Measurements from ENCODE around the gene BANK1.

Gene BANK1

GRCh38 chr4:101983835-101984234, 193.3 kb downstream of the BANK1 start:
- in situ Hi-C loops (cut with HindIII; ENCODE audit: low pct_ligation_motif_present, low pct_unique_long_range_greater_than_20kb, low sequenced_read_pairs), result no loop called here

DNA sequence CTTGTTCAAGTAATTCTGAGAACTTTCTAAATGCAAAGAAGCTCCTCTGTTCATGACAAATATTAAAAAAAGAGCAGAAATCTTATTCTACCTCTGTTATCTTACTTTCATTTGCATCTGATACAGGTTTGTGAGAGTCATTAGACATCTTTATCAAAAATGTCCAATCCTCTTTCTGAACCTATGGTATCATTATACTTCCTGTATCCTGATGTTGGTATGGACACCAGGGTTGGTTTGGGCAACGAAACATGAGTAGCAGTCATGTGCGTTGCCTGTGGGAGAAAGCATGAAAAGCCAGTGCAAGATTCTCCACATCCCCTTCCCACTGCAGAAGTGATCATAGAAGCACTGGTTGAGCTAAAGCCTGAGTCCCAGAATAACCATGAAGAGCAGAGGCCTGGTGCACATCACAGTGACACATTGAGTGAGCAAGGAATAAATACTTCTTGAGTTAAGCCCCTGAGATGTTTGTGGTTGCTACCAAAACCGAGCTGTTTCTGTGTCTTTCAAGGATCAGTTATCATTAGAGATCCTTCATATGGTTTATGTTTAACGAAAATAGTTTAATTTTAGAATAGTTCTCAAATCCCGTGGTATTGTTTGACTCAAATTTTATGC, 197.2 kb downstream of the BANK1 start:
- DNase-seq, result no peak
- in situ Hi-C loops (cut with HindIII; ENCODE audit: low pct_ligation_motif_present, low pct_unique_long_range_greater_than_20kb, low sequenced_read_pairs), result no loop called here

More at GRCh38 chr4:101983835-101984234, 193.3 kb downstream of the BANK1 start:
- no peak for DNase-seq

DNA sequence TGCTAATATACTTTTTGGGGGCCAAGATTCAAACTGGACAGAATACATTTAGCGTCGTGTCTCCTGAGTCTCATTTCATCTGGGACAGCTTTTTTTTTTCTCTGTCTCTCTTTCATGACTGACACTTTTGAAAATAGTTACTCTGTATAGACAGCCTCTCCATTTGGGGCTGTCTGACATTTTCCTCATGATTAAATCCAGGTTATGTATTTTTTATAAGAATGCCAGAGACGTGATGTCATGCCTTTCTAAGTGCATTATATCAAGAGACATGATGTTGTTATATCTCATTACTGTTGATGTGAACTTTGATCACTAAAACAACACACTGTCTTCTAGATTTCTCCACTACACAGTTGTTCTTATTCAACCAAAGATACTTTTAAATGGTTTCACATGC, 199.0 kb downstream of the BANK1 start:
- no peak for DNase-seq
- in situ Hi-C loops (cut with HindIII; ENCODE audit: low pct_ligation_motif_present, low pct_unique_long_range_greater_than_20kb, low sequenced_read_pairs), result no loop called here

DNA sequence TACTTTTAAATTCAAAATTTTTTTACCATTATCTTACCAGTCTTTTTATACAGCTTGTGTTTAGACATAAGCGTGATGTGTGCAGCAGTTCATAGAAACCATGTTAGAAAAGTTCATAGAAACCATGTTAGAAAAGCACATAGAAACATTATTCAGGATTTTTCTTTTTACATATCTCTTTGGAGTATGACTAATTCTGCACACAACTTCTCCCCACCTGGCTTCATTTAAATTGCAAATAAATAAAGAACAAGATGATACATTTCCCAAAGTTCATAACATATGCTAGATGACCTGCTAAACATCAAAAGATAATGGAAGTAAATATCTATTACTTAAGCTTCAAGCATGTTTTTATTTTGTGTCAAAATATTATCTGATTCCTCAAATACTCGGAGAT, 201.9 kb downstream of the BANK1 start:
- no peak for DNase-seq
- in situ Hi-C loops (cut with HindIII; ENCODE audit: low pct_ligation_motif_present, low pct_unique_long_range_greater_than_20kb, low sequenced_read_pairs), result no loop called here

DNA sequence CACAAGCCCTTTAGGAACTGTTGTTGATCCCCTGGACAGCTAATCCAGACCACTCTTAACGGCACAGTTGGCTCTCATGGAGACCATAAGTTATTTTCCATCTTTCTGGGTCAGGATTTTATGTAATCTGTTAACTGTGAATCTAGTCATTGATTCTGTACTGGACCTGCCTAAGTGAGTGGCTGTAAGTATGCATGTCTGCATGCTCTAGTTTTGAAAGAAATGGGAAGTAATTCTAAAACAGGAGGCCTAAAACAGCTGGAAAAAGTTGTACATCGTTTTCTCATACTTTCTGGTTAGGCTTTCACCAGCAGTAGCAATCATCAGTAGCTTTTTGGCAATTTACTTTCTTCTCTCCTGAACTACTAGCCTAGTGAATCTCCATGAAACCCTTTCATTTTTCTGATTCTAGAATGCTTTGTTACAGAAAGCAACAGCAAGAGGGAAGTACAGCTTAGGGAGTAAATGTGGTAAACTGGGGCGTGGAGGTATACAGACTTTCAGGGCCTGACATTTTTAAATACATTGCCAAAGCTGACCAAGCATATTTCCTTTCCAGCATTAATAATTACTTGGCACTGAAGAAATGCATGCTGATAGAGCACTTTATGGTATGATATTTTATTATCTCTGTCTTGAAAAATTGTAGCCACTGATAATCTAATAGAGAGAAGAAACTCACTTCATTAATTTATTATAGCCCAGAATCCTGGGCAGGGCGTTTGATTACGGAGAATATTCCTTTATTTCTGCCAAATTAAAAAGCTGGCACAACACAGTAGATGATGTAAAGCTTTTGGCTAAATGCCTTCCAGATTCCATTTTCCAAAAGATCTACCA, 202.7 kb downstream of the BANK1 start:
- in situ Hi-C loops (cut with HindIII; ENCODE audit: low pct_ligation_motif_present, low pct_unique_long_range_greater_than_20kb, low sequenced_read_pairs), result no loop called here
- no peak for DNase-seq

DNA sequence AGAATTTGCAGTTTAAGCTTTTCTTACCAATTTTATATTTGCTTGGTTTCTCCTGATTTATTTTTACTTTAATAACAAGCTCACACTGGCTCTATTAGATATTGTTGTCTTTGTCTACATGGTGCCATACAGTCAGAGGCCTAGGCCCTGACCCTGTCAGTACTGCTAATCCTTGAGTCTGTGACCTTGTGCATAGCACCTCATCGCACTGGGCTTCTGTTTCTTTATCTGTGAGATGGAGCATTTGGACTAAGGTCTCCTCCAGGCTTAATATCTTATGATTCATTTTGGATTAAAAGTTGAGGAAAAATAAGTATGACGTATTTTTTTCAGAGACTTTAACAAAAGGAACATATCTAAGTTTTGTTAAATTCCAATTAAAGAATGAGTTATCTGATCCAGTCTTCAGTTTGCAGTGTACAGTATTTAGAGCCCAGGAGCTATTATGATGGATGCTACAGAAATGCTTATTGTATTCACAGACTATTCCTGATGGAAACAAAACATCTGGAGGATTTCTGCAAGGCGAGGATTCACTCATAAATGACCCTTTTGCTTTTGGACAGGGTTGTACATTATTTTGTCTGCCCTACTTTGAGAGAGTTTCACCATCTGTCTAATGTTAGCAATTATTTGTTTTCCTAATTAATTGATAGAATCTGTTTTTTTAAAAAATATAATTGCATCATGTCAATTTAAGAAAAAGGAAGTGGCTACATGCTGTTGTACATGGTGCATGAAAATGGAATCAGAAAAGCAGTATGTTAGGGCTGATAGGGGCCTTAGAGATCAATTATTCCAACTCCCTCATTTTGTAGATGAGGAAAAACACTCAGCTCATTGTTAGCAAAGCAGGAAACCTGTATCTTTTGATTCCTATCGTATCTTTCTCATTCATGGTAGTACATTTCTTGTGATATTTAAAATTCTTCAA, 203.6 kb downstream of the BANK1 start:
- DNase-seq, result no peak
- in situ Hi-C loops (cut with HindIII; ENCODE audit: low pct_ligation_motif_present, low pct_unique_long_range_greater_than_20kb, low sequenced_read_pairs), result no loop called here

GRCh38 chr4:102007959-102008425, 217.5 kb downstream of the BANK1 start:
- no peak for DNase-seq

GRCh38 chr4:102008711-102009110, 218.2 kb downstream of the BANK1 start:
- DNase-seq, result no peak

More at GRCh38 chr4:102007959-102008425, 217.5 kb downstream of the BANK1 start:
- in situ Hi-C loops (cut with HindIII; ENCODE audit: low pct_ligation_motif_present, low pct_unique_long_range_greater_than_20kb, low sequenced_read_pairs), result no loop called here

GRCh38 chr4:102022343-102022742, 231.8 kb downstream of the BANK1 start:
- DNase-seq, result no peak
- in situ Hi-C loops (cut with HindIII; ENCODE audit: low pct_ligation_motif_present, low pct_unique_long_range_greater_than_20kb, low sequenced_read_pairs), result no loop called here

More at GRCh38 chr4:102008711-102009110, 218.2 kb downstream of the BANK1 start:
- in situ Hi-C loops (cut with HindIII; ENCODE audit: low pct_ligation_motif_present, low pct_unique_long_range_greater_than_20kb, low sequenced_read_pairs), result no loop called here

DNA sequence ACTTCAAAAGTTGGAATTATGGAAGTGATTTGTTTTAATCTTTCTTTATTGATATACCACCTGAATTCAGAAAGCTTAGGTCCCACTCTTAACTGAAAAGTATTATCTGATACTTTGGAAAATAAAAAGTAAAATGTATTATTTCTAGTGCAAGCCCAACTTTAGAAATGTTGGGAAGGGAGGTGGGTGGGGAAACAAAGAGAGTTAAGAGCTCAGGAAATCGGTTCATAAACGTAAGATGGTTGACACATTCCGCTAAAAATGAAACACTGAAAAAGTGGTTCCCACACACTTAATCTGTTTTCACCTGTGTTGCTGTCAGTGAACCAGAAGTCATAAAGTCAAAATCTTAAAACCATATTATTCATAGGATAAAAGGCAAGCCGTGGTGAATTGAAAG, 237.4 kb downstream of the BANK1 start:
- in situ Hi-C loops (cut with HindIII; ENCODE audit: low pct_ligation_motif_present, low pct_unique_long_range_greater_than_20kb, low sequenced_read_pairs), result no loop called here
- DNase-seq, result no peak

DNA sequence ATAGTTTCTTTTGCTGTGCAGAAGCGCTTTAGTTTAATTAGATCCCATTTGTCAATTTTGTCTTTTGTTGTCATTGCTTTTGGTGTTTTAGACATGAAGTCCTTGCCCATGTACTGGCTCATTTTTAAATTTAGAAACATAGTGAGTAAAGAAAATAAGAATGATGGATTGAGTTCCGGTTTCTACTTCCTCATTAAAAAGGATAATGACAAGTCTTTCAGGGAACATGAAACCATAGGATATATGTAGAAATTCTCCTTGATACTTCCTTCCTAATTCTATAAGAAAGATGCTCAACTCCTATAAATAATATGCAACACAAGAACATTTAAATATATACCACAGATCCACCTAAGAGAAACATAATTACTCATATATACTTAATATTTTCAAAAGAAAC, 240.9 kb downstream of the BANK1 start:
- in situ Hi-C loops (cut with HindIII; ENCODE audit: low pct_ligation_motif_present, low pct_unique_long_range_greater_than_20kb, low sequenced_read_pairs), result no loop called here
- DNase-seq, result no peak

DNA sequence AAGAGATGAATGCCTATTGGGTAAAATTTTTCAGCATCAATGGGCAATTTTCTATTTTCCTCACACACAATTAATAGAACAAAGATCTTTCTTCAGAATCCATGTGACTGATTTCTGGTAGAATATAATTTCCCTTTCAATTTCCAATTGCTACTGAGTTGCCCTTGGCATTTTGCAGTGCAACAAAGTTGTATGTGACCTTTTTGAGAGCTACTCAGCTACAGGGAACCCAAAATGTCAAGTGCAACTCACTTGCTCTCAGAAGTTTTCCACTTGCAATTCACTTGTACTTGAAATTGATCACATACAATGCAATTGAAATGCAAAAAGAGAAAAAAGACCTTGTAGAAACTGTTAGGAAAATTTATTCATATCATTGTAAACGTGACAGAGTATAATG, 245.5 kb downstream of the BANK1 start:
- no peak for DNase-seq
- in situ Hi-C loops (cut with HindIII; ENCODE audit: low pct_ligation_motif_present, low pct_unique_long_range_greater_than_20kb, low sequenced_read_pairs), result no loop called here

DNA sequence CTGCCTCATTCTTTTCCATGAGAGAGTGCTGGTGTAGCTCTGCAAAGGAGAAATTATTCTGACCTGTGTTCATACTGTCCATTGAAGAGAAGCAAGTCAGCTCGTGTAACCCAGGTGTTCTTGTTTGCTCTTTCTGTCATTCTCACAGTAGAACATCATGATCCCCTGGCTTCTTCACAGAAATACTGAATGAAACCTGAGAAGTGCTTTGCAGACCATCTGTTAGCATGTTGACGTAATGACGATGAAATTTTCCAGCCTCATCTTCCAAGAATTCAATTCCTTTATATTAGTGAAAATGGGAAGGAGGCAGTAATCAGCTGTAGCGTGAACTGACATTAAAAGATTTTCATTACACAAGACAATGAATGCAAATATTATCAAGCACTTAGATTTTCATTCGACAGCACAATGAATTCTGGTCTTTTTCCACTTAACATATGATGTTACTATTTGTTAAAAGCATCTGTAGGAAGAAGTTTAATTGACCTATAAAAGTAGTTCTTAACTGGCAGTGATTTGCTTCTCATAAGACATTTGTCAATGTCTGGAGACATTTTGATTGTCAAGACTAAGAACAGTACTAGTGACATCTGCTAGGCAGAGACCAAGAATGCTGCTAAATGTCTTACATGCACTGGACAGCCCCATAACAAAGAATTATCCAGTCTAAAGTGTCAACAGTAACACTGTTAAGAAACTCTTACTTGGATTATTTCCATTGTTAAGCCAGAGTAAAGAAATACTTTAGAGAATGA, 246.3 kb downstream of the BANK1 start:
- no peak for DNase-seq
- in situ Hi-C loops (cut with HindIII; ENCODE audit: low pct_ligation_motif_present, low pct_unique_long_range_greater_than_20kb, low sequenced_read_pairs), result no loop called here

DNA sequence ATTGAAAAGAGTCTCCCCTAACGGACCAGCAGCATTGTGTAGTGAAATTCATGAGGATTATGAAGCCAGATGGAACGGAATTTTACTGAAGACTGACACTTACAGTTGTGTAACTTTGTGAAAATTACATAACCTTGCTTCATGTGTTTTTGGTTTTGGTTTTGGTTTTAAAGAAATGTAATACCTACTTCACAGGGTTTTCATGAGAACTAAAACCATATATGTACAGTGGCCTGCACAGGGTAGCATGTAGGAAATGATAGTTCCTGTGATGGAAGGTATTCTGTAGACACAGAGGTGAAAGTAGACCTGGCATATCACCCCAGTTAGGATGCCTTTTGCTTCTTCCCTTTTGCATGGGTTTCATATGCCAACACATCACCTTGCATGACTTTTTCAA, 247.0 kb downstream of the BANK1 start:
- DNase-seq, result no peak
- in situ Hi-C loops (cut with HindIII; ENCODE audit: low pct_ligation_motif_present, low pct_unique_long_range_greater_than_20kb, low sequenced_read_pairs), result no loop called here

- in situ Hi-C loops (cut with HindIII; ENCODE audit: low pct_ligation_motif_present, low pct_unique_long_range_greater_than_20kb, low sequenced_read_pairs), result no loop called here
- no peak for DNase-seq
These were observed 252.6 kb downstream of the BANK1 start for GRCh38 chr4:102042871-102043802.

GRCh38 chr4:102047616-102048015, 257.1 kb downstream of the BANK1 start:
- in situ Hi-C loops (cut with HindIII; ENCODE audit: low pct_ligation_motif_present, low pct_unique_long_range_greater_than_20kb, low sequenced_read_pairs), result no loop called here
- DNase-seq, result no peak

GRCh38 chr4:102055805-102056204, 265.3 kb downstream of the BANK1 start:
- no peak for DNase-seq
- in situ Hi-C loops (cut with HindIII; ENCODE audit: low pct_ligation_motif_present, low pct_unique_long_range_greater_than_20kb, low sequenced_read_pairs), result no loop called here

Measured in ACHN (cell line).